DOHH2 (cell line): ENCODE data around the gene PRRT1B.

Experiments
- H3F3A ChIP-seq: fragments of 200-600 bp; sonication (generic), shearing (Covaris generic); 2 replicates; pipeline ENCODE4 v1.6.0; 2016; ENCODE audit warnings: antibody characterized with exemption, mild to moderate bottlenecking; ENCODE audit not compliant: control insufficient read depth, insufficient read depth
- H3K27ac ChIP-seq: fragments of 200-600 bp; sonication (generic); 2 replicates; pipeline ENCODE4 v1.5.1; 2014; ENCODE audit warnings: low read depth, mild to moderate bottlenecking, low read length, moderate library complexity
- H3K27me3 ChIP-seq: fragments of 200-600 bp; sonication (generic); 2 replicates; pipeline ENCODE4 v1.6.1; 2014; ENCODE audit warnings: mild to moderate bottlenecking, low read length, mixed read lengths; ENCODE audit not compliant: control insufficient read depth
- H3K36me3 ChIP-seq: fragments of 200-600 bp; sonication (generic); 2 replicates; pipeline ENCODE4 v1.6.1; 2014; ENCODE audit warnings: mild to moderate bottlenecking, low read length, moderate library complexity, mixed read lengths; ENCODE audit not compliant: control insufficient read depth
- H3K4me1 ChIP-seq: fragments of 200-600 bp; sonication (generic); 2 replicates; pipeline ENCODE4 v1.6.1; 2014; ENCODE audit warnings: mild to moderate bottlenecking, low read length, mixed read lengths; ENCODE audit not compliant: control insufficient read depth
- H3K4me2 ChIP-seq: fragments of 200-600 bp; sonication (generic); 2 replicates; pipeline ENCODE4 v1.6.0; 2014; ENCODE audit warnings: mild to moderate bottlenecking, low read length, moderate library complexity
- H3K4me3 ChIP-seq: fragments of 200-600 bp; sonication (generic); 2 replicates; pipeline ENCODE4 v1.5.1; 2014; ENCODE audit warnings: mild to moderate bottlenecking, low read length, mixed read lengths
- H3K79me2 ChIP-seq: fragments of 200-600 bp; sonication (generic); 2 replicates; pipeline ENCODE4 v1.6.1; 2014; ENCODE audit warnings: mild to moderate bottlenecking, low read length, mixed read lengths; ENCODE audit not compliant: control insufficient read depth
- H3K9me2 ChIP-seq: fragments of 200-600 bp; sonication (generic); replicated peaks from 2 replicates; pipeline ENCODE4 v1.6.1; 2014; ENCODE audit warnings: mild to moderate bottlenecking, low read length, mixed read lengths; ENCODE audit not compliant: control insufficient read depth
- H3K9me3 ChIP-seq: fragments of 200-600 bp; sonication (generic); 2 replicates; pipeline ENCODE4 v1.6.1; 2014; ENCODE audit warnings: antibody characterized with exemption, low read length, mixed read lengths; ENCODE audit not compliant: control insufficient read depth, insufficient read depth
- H4K20me1 ChIP-seq: fragments of 200-600 bp; sonication (generic); 2 replicates; pipeline ENCODE4 v1.6.0; 2014; ENCODE audit warnings: low read depth, mild to moderate bottlenecking, antibody characterized with exemption, low read length, moderate library complexity; ENCODE audit not compliant: control insufficient read depth, insufficient read depth
- CTCF ChIP-seq: fragments of 200-600 bp; sonication (generic); IDR thresholded peaks from one replicate; pipeline ENCODE4 v1.5.1; 2014; ENCODE audit warnings: antibody characterized with exemption, mild to moderate bottlenecking, low read depth, low read length; ENCODE audit not compliant: poor library complexity, severe bottlenecking
- EZH2phosphoT487 ChIP-seq: fragments of 200-600 bp; sonication (generic); IDR thresholded peaks from 2 replicates; pipeline ENCODE4 v1.6.1; 2017; ENCODE audit warnings: borderline replicate concordance, mild to moderate bottlenecking, antibody characterized with exemption, low read length, moderate library complexity, mixed read lengths

The PRRT1B gene

DNA sequence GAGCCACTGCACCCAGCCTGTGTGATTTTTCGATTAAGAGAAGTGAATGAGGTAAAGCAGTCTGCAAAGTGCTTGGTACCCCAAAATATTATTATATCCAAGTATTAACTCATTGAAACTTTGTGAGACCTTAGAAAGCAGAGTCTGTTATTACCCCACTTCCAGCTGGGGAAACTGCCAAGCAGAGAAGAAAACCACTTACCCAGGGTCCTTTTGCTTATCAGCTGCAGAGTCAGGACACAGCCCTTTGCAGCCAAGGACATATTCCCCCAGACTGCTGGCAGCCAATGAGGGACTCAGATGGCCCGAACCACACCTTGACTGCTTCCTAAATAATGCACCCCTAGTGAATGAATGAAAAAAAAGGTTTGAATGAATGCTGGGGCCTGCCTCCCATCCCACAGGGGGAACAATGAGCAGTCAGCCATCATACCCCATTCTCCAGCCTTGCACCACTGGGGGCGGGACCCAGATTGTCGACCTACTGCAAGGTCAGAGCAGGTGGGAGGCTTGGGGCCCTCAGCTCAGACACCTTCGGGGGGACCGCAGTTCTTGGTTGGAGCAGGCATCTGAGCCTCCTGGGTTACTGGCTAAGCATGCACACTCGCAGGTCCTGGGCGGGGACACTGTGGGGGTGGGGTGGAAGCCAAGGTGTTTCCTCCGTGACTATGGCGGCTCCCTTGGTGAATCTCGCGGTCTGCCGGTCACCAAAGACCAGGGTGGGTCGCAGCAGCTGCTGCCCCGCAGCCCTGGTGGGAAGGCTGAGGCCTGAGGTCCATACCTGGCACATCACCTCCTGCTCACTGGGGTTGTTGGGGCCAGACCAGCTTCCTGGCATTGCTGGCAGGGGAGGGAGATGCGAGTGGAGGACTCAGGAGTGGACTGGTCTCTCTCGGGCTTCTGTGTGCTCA is 29.7 kb downstream of the PRRT1B start:
- Histone ChIP-seq H3K9me2 (no peaks in the 10 kb centered on the region), H4K20me1 (no peaks in the 10 kb centered on the region), H3K36me3 (peaks cover 48% of the 10 kb centered on the region), H3K4me1 (peaks cover 4% of the 10 kb centered on the region), H3K27me3 (no peaks in the 10 kb centered on the region), H3K9me3 (no peaks in the 10 kb centered on the region), H3K4me3 (no peak overlapping the region), H3K4me2 (no peak overlapping the region), H3K79me2 (no peaks in the 10 kb centered on the region), H3K27ac (no peak overlapping the region), H3F3A (no peaks in the 10 kb centered on the region)
- TF ChIP-seq CTCF = no peak
- TF ChIP-seq EZH2phosphoT487 = no peak

DNA sequence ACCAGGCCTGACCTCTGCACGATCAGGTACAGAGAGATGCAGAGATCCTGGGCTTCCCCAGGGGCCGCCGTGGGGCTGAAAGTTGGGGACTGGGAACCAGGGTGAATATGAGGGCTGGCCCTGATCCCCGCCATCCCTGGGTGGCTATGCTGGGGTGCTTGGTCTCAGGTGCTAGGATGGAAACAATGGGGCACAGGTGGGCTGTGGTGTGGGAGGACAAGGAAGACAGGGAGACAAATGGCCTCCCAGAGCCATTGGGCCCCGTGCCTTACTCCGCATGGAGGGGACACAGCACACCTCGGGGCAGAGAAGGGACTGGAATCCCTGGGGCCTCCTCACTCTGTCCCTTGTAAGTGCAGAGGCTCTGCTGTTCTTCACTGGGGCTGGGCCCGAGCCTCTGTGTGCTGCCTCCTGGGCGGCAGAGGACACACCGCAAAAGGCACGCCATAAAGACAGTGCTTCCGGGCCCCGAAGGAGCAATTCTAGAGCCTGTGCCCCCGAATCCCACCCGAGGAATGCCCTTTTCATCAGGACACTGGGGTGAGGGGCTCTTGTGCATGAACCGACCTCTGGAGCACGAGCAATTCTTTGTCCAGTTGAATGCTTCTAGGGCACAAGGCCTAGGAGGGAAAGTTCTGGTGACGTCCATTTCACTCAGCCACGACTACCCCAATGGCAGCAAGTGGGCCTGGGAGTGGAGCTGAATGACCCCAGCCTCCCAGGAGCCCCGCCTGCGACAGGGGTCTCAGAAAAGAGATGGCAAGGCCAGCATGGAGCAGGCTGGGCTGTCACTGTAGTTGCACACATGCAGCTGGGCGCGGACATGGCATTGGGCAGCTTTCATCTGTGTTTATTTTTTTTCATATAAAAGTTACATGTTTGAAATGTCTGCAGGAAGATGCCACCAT is 30.9 kb downstream of the PRRT1B start:
- Histone ChIP-seq H3K27me3 (no peaks in the 10 kb centered on the region), H3F3A (no peaks in the 10 kb centered on the region), H3K4me3 (no peak overlapping the region), H4K20me1 (no peaks in the 10 kb centered on the region), H3K9me3 (no peaks in the 10 kb centered on the region), H3K9me2 (no peaks in the 10 kb centered on the region), H3K4me2 (no peak overlapping the region), H3K36me3 (peaks cover 54% of the 10 kb centered on the region), H3K4me1 (peaks cover 4% of the 10 kb centered on the region), H3K27ac (no peak overlapping the region), H3K79me2 (no peaks in the 10 kb centered on the region)
- TF ChIP-seq EZH2phosphoT487 = no peak
- no peak for TF ChIP-seq CTCF

DNA sequence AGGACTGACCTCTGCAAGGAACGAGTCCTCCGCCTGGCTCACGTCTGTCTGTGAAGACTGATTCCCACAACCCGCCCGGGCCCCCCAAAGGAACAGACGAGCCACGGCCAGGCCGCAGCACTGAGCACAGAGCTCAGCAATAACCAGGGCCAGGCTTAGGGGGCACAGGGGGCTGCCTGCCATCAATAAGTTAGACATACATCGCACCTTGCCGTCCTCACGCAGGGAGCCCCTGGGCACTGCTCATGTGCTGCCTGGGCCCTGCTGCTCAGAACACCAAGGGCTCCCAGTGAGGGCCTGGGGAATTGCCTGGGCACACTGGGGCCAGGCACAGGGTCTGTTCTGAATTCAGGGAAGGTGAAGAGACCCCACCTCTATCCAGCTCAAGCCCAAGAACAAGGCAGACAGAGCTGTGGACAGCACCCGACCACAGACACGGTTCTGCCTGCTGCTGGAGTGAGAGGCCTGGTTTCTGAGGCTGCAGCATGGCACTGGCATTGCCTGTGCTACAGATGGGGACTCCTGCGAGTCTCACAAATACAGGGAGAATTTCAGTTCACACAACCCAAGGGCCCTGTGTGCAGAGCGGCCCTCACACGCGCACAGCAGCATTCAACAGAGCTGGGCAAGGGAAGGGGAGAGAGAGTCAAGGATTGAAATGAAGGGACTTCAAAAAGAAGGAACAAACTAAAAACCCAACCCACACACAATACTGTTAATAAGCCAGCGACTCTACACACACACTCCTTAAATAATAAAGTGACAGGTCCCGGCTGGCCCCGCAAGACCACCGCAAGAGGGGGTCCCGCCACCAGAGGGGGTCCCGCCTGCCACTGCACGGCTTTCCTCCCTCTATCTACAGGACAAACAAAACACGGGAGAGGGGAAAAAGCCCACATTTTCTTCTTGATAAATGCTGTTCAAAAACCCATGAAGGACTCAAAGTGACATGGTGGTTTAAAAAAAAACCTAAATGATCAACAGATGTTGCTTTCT is 32.0 kb downstream of the PRRT1B start:
- Histone ChIP-seq H3K27ac (no peak overlapping the region), H3K36me3 (peaks cover 60% of the 10 kb centered on the region), H3F3A (no peaks in the 10 kb centered on the region), H3K9me3 (no peaks in the 10 kb centered on the region), H4K20me1 (no peaks in the 10 kb centered on the region), H3K79me2 (no peaks in the 10 kb centered on the region), H3K4me3 (no peak overlapping the region), H3K4me2 (no peak overlapping the region), H3K27me3 (no peaks in the 10 kb centered on the region), H3K4me1 (peaks cover 4% of the 10 kb centered on the region), H3K9me2 (no peaks in the 10 kb centered on the region)
- TF ChIP-seq EZH2phosphoT487 (no peak), CTCF (no peak)
